H1 (cell line): ENCODE results near the gene VSIG10L.

Experiments
- BACH1 ChIP-seq: IDR thresholded peaks from 2 replicates; pipeline ENCODE4 v1.6.1; 2012; ENCODE audit warnings: low read length, improper control_type of control experiment
- CTCF ChIP-seq, 3 experiments: IDR thresholded peaks; 1 replicate in 2 of 3; 2 replicates in 1 of 3; pipeline versions ENCODE4 v1.5.1 to v1.6.1; 2011; ENCODE audit warnings: low read length in 3 of 3, mild to moderate bottlenecking in 3 of 3, inconsistent platforms in 2 of 3, low read depth in 1 of 3, moderate library complexity in 1 of 3; ENCODE audit not compliant: insufficient read depth in 1 of 3; ENCODE audit errors: control extremely low read depth in 1 of 3
- EGR1 ChIP-seq: IDR thresholded peaks from 2 replicates; pipeline ENCODE4 v1.6.1; 2011; ENCODE audit warnings: low read depth, low read length, borderline replicate concordance
- JUN ChIP-seq: IDR thresholded peaks from 2 replicates; pipeline ENCODE4 v1.6.1; 2011; ENCODE audit warnings: low read depth, mild to moderate bottlenecking, improper control_type of control experiment, low read length
- SAP30 ChIP-seq: fragments of 300-600 bp; sonication (generic); IDR thresholded peaks from 2 replicates; pipeline ENCODE4 v1.7.1; 2012; ENCODE audit warnings: low read length, moderate library complexity, mild to moderate bottlenecking, inconsistent platforms; ENCODE audit not compliant: insufficient read depth, insufficient replicate concordance
- SP2 ChIP-seq: IDR thresholded peaks from 2 replicates; pipeline ENCODE4 v1.6.1; 2012; ENCODE audit warnings: mild to moderate bottlenecking, low read length, inconsistent platforms
- SUZ12 ChIP-seq: fragments of 200-600 bp; sonication (generic); IDR thresholded peaks from 2 replicates; pipeline ENCODE4 v1.6.1; 2012; ENCODE audit warnings: mild to moderate bottlenecking, inconsistent platforms, low read length, moderate library complexity, mixed read lengths
- TAF7 ChIP-seq: optimal IDR thresholded peaks from 2 replicates; pipeline ENCODE3; 2011; ENCODE audit warnings: low read depth, mild to moderate bottlenecking, inconsistent platforms, low read length, moderate library complexity, borderline replicate concordance

GRCh38 chr19:51368366-51369282 is 26.7 kb upstream of the VSIG10L start, which contains the start of gene CLDND2:
- TF ChIP-seq EGR1 (no peak), TAF7 (no peak), CTCF (IDR thresholded peaks at IDR 0.05; ENCODE audit: control extremely low read depth in 1 of 3, insufficient read depth in 1 of 3, low read depth in 1 of 3, low read length in 3 of 3) (no peak), SAP30 (peak; percentile 18), SP2 (no peak), SUZ12 (no peak), BACH1 (no peak), JUN (no peak)
